ENCODE data around the gene TRAF7.

The TRAF7 gene

DNA sequence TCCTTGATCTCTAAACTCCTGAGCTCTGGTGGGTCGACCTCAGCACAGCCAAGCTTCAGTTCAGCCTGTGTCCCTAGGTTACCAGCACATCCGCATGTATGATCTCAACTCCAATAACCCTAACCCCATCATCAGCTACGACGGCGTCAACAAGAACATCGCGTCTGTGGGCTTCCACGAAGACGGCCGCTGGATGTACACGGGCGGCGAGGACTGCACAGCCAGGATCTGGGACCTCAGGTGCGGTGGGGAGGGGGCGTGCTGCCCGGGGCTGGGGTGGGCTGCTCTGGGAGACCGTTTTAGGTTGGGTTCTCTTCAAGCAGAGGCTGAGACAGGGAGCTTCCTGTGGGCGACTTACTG lies 50.8 kb downstream of the TRAF7 start:
- H3F3A ChIP-seq (ENCODE audit: insufficient read depth, low read length) = no peaks in the 10 kb centered on the region; the same call in 1 of the 2 replicates
- peak overlapping the region; percentile 55 for H3K27ac ChIP-seq (ENCODE audit: low read depth, low read length, poor library complexity, severe bottlenecking)
- no peaks in the 10 kb centered on the region for H3K27me3 ChIP-seq (ENCODE audit: insufficient read depth, low read length)
- no peaks in the 10 kb centered on the region for H3K79me2 ChIP-seq (ENCODE audit: insufficient read depth, low read length)
- no peak overlapping the region for H2AFZ ChIP-seq (ENCODE audit: low read length)
- H3K9ac ChIP-seq (ENCODE audit: low read length) = peak overlapping the region; percentile 96
- TF ChIP-seq, protein P1, sequence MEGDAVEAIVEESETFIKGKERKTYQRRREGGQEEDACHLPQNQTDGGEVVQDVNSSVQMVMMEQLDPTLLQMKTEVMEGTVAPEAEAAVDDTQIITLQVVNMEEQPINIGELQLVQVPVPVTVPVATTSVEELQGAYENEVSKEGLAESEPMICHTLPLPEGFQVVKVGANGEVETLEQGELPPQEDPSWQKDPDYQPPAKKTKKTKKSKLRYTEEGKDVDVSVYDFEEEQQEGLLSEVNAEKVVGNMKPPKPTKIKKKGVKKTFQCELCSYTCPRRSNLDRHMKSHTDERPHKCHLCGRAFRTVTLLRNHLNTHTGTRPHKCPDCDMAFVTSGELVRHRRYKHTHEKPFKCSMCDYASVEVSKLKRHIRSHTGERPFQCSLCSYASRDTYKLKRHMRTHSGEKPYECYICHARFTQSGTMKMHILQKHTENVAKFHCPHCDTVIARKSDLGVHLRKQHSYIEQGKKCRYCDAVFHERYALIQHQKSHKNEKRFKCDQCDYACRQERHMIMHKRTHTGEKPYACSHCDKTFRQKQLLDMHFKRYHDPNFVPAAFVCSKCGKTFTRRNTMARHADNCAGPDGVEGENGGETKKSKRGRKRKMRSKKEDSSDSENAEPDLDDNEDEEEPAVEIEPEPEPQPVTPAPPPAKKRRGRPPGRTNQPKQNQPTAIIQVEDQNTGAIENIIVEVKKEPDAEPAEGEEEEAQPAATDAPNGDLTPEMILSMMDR (IDR thresholded peaks at IDR 0.05; ENCODE audit: low read length) = no peak
- no peak for TF ChIP-seq EZH2 (IDR thresholded peaks at IDR 0.05; ENCODE audit: borderline replicate concordance, low read length)
- no peaks in the 10 kb centered on the region for H3K9me2 ChIP-seq (ENCODE audit: low read depth, low read length)
- H3K9me3 ChIP-seq (ENCODE audit: low read length) = no peaks in the 10 kb centered on the region
- H3K36me3 ChIP-seq (ENCODE audit: insufficient read depth, low read length) = peaks cover 33% of the 10 kb centered on the region; the same call in 1 of the 2 replicates
- H3K4me3 ChIP-seq (ENCODE audit: low read depth, low read length, poor library complexity, severe bottlenecking) = peak overlapping the region; percentile 90
- H4K20me1 ChIP-seq (ENCODE audit: insufficient read depth, low read length) = no peaks in the 10 kb centered on the region
- peak overlapping the region; percentile 96 for H3K4me2 ChIP-seq (ENCODE audit: low read length)
- peaks cover 22% of the 10 kb centered on the region for H3K4me1 ChIP-seq (ENCODE audit: insufficient read depth, low read length, severe bottlenecking)

DNA sequence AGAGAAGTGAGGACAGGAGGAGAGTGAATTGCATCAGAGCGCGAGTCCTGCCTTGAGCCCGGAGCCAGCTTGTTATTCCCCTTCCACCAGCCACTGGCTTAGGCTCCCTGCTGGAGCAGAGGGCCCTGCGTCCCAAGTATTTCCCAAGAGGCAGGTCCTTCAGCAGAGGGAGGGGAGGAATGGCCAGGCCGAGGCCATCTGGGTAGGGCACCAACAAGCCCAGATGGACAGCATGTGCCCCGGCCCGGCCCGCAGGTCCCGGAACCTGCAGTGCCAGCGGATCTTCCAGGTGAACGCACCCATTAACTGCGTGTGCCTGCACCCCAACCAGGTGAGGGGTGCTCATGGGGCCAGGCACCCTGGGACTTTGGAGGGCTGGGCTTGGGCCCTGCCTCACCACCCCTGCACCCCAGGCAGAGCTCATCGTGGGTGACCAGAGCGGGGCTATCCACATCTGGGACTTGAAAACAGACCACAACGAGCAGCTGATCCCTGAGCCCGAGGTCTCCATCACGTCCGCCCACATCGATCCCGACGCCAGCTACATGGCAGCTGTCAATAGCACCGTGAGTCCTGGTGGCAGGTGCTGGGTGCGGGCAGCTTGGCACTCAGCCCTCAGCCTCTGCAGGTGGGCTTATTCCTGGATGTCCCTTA lies 51.3 kb downstream of the TRAF7 start:
- Histone ChIP-seq H3K4me2 (ENCODE audit: low read length) (peak overlapping the region; percentile 96), H3K4me3 (ENCODE audit: low read depth, low read length, poor library complexity, severe bottlenecking) (peak overlapping the region; percentile 90), H3K79me2 (ENCODE audit: insufficient read depth, low read length) (no peaks in the 10 kb centered on the region), H4K20me1 (ENCODE audit: insufficient read depth, low read length) (no peaks in the 10 kb centered on the region), H3K4me1 (ENCODE audit: insufficient read depth, low read length, severe bottlenecking) (peaks cover 25% of the 10 kb centered on the region), H3K9me2 (ENCODE audit: low read depth, low read length) (no peaks in the 10 kb centered on the region), H2AFZ (ENCODE audit: low read length) (no peak overlapping the region), H3F3A (ENCODE audit: insufficient read depth, low read length) (no peaks in the 10 kb centered on the region; the same call in 1 of the 2 replicates), H3K36me3 (ENCODE audit: insufficient read depth, low read length) (peaks cover 33% of the 10 kb centered on the region; the same call in 1 of the 2 replicates), H3K9me3 (ENCODE audit: low read length) (no peaks in the 10 kb centered on the region), H3K9ac (ENCODE audit: low read length) (peak overlapping the region; percentile 96), H3K27me3 (ENCODE audit: insufficient read depth, low read length) (no peaks in the 10 kb centered on the region), H3K27ac (ENCODE audit: low read depth, low read length, poor library complexity, severe bottlenecking) (peak overlapping the region; percentile 55)
- TF ChIP-seq, protein P1 (IDR thresholded peaks at IDR 0.05; ENCODE audit: low read length) = no peak
- no peak for TF ChIP-seq EZH2 (IDR thresholded peaks at IDR 0.05; ENCODE audit: borderline replicate concordance, low read length)

DNA sequence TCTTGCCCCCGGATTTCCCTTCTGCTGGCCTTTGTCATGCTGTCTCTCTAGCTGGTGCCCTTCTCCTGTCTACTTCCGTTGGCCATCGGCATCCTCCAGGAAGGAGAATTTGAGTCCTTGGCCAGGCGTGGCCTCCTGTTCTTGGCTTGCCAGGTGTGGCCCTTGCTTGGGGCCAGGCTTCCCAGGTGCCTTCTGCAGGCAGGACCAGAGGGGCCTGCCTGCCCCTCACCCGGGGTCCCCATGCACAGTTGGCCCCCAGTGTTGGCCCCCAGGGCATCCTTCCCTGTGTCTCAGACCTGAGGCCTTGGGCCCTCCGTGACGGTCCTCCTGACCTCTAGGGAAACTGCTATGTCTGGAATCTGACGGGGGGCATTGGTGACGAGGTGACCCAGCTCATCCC lies 52.3 kb downstream of the TRAF7 start:
- no peaks in the 10 kb centered on the region; the same call in 1 of the 2 replicates for H3F3A ChIP-seq (ENCODE audit: insufficient read depth, low read length)
- H3K4me1 ChIP-seq (ENCODE audit: insufficient read depth, low read length, severe bottlenecking) = peaks cover 34% of the 10 kb centered on the region

More for the DNA sequence above, 52.3 kb downstream of the TRAF7 start:
- H3K36me3 ChIP-seq (ENCODE audit: insufficient read depth, low read length) = peaks cover 33% of the 10 kb centered on the region; the same call in 1 of the 2 replicates
- H3K4me2 ChIP-seq (ENCODE audit: low read length) = no peak overlapping the region
- no peak overlapping the region for H3K4me3 ChIP-seq (ENCODE audit: low read depth, low read length, poor library complexity, severe bottlenecking)
- TF ChIP-seq EZH2 (IDR thresholded peaks at IDR 0.05; ENCODE audit: borderline replicate concordance, low read length) = no peak
- TF ChIP-seq, protein P1 (IDR thresholded peaks at IDR 0.05; ENCODE audit: low read length) = no peak
- H3K27me3 ChIP-seq (ENCODE audit: insufficient read depth, low read length) = no peaks in the 10 kb centered on the region
- no peaks in the 10 kb centered on the region for H3K9me3 ChIP-seq (ENCODE audit: low read length)
- no peak overlapping the region for H3K9ac ChIP-seq (ENCODE audit: low read length)
- no peak overlapping the region for H3K27ac ChIP-seq (ENCODE audit: low read depth, low read length, poor library complexity, severe bottlenecking)
- no peak overlapping the region for H2AFZ ChIP-seq (ENCODE audit: low read length)
- no peaks in the 10 kb centered on the region for H4K20me1 ChIP-seq (ENCODE audit: insufficient read depth, low read length)
- no peaks in the 10 kb centered on the region for H3K9me2 ChIP-seq (ENCODE audit: low read depth, low read length)
- H3K79me2 ChIP-seq (ENCODE audit: insufficient read depth, low read length) = no peaks in the 10 kb centered on the region
